ENCODE measurements around the gene MMP26.

Gene MMP26

DNA sequence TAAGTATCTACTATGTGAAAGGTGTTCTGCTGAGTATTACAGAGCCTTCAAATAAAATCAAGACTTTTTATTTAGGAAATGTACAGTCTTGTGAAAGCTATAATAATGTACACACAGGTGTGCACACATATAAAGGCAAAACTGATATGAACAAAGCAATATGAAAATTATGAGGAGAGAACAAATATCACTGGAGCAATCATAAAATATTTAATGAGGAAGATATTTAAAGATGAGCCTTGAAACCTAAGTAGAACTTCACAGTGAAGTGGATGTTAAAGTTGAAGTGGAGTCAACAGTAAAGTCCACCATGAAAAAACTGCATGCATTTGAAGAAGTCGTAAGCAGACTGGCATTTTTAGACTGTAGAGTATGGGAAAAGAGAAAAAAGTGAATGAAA is 46.6 kb downstream of the MMP26 start:
- Histone ChIP-seq H3K9me3 (ENCODE audit: control insufficient read depth, low read length) (no peaks in the 10 kb centered on the region), H3K4me3 (ENCODE audit: low read length) (no peak overlapping the region), H3K4me1 (ENCODE audit: control insufficient read depth, insufficient read depth, low read length) (no peaks in the 10 kb centered on the region), H3K36me3 (ENCODE audit: control insufficient read depth, insufficient read depth, low read length) (no peaks in the 10 kb centered on the region), H3K9ac (ENCODE audit: low read length) (no peak overlapping the region), H3K27me3 (ENCODE audit: control insufficient read depth, insufficient read depth, low read length) (no peaks in the 10 kb centered on the region)
